GM10248 (cell line): ENCODE measurements around the gene SLC10A3.

ENCODE experiments used
- CTCF ChIA-PET: fragments of 300-600 bp; sonication (Branson Sonifier 250); formaldehyde crosslinking; extraction: SDS; loops from one replicate; lab custom pipeline; 2021; ENCODE audit warnings: antibody characterized with exemption; lab: Yijun Ruan, JAX
- POLR2A ChIA-PET: fragments of 350-650 bp; sonication (Branson Sonifier 250); formaldehyde crosslinking; extraction: SDS; loops from one replicate; lab custom pipeline; 2020; ENCODE audit warnings: antibody characterized with exemption; lab: Yijun Ruan, JAX
- DNase-seq: peaks from one replicate; pipeline ENCODE4 v3.0.0; 2012; ENCODE audit errors: extremely low spot score
- TF ChIP-seq, protein P1 (sequence below): IDR thresholded peaks from 2 replicates; pipeline ENCODE4 v1.5.1; 2012; ENCODE audit warnings: mild to moderate bottlenecking, low read depth; ENCODE audit errors: extremely low read depth, missing control alignments, control extremely low read depth

Gene SLC10A3

DNA sequence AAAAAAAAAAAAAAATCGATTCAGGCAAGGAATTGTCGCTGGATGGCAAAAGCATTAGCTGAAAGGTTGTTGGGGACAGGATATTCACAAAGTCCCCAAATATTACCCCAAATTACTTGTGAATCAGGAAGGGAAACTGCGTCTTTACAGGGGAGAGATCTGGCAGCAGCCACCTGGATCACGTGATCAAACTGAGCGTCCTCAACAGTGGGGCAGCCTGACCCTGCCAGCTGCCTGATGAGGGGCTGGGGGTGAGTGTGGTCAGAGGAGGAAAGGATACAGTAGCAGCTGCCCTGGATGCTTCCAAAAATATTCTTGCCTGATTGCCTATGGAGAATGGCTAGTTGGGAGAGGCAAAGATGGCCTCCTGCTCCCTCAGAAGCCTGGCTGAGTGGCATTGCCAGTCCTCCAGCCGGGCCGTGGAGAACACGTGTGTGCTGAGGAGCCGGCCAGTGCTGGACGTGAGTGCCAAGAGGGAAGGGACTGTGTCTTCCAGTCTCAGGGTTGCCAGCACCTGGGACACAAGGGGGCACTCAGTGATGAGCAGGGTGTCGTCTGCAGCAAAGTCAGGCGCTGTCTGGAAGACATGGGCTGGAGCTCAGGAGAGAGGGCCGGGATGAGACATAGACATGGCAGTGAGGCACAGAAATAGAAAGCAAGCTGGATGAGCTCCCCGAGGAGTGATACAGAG, 8.4 kb downstream of the SLC10A3 start:
- POLR2A ChIA-PET = interaction anchor here (0.7 kb wide), 1 partner anchor 16 kb away, joined by 3 read pairs; no protein-coding TSS in a partner anchor
- TF ChIP-seq, protein P1, sequence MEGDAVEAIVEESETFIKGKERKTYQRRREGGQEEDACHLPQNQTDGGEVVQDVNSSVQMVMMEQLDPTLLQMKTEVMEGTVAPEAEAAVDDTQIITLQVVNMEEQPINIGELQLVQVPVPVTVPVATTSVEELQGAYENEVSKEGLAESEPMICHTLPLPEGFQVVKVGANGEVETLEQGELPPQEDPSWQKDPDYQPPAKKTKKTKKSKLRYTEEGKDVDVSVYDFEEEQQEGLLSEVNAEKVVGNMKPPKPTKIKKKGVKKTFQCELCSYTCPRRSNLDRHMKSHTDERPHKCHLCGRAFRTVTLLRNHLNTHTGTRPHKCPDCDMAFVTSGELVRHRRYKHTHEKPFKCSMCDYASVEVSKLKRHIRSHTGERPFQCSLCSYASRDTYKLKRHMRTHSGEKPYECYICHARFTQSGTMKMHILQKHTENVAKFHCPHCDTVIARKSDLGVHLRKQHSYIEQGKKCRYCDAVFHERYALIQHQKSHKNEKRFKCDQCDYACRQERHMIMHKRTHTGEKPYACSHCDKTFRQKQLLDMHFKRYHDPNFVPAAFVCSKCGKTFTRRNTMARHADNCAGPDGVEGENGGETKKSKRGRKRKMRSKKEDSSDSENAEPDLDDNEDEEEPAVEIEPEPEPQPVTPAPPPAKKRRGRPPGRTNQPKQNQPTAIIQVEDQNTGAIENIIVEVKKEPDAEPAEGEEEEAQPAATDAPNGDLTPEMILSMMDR = no peak
- DNase-seq = no peak
- CTCF ChIA-PET = no interaction called here

DNA sequence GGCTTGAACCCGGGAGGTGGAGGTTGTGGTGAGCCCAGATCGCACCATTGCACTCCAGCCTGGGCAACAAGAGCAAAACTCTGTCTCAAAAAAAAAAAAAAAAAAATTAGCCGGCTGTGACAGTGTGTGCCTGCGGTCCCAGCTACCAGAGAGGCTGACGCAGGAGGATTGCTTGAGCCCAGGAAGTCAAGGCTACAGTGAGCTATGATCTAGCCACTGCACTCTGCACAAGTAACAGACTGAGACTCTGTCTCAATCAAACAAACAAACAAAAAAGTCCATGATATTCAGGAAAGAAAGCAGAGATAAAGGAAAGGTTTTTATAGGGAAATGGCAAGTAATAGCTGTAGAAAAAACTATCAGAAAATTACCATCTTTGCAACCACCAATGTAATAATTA, 9.2 kb downstream of the SLC10A3 start:
- CTCF ChIA-PET = interaction anchor here (0.7 to 1.5 kb wide), 3 partner anchors 19 to 53 kb away, joined by 3 read pairs; no protein-coding TSS in a partner anchor
- no peak for DNase-seq
- TF ChIP-seq, protein P1 = no peak
- POLR2A ChIA-PET = no interaction called here

DNA sequence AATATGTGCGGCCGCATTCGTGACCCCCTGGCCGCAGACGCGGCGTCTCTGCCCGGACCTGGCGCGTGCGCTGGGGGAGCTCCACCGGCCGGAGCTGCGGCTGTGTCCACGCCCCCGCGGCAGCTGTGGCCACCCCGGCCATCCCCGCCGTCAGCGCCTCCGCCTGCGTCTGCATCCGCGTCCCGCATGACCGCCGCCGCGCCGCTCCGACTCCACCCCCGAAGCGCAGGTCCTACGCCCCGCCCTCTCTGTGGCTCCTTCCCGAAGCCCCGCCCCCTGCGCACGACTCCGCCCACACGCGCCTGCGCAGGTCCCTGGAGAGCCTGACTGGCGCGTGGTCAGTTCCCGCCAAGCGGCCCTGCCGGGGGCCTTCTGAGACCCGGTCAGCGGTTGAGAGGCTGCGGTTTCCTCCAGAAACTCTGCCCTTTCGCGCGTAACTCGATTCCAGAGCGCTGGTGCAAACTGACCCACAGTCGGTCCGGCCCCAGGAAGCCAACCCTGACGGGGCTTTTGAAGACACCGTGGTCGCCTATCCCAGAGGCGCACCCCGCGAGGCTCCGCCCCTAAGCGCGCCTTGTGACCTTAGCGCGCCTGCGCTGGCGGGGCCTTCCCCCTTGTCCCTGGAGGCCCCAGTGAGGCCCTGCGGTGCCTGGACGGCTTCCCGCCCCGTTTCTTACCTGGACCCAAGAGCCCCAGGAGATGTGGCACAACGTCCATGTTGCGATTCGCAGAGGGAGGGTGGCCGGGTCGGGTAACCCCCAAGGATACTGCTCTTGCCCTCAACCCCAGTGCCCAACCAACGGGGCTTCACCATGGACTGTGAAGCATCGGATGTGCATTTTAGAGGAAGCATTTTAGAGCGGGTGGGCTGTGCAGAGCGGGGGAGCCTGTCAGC, 11.5 kb downstream of the SLC10A3 start, which contains the start of gene LAGE3:
TSS of gene LAGE3 (minus strand) at position 554 of the 895 bp plus-strand sequence. CDS start at position 188, 366 bp downstream.
- TF ChIP-seq, protein P1 = no peak
- peak; percentile 91 for DNase-seq
- ChIA-PET CTCF (no interaction called here), POLR2A (interaction anchor here (0.6 to 1.0 kb wide), 3 partner anchors 10 to 33 kb away, joined by 3 to 5 read pairs (median 3); partner anchors contain the start of gene SLC10A3)

DNA sequence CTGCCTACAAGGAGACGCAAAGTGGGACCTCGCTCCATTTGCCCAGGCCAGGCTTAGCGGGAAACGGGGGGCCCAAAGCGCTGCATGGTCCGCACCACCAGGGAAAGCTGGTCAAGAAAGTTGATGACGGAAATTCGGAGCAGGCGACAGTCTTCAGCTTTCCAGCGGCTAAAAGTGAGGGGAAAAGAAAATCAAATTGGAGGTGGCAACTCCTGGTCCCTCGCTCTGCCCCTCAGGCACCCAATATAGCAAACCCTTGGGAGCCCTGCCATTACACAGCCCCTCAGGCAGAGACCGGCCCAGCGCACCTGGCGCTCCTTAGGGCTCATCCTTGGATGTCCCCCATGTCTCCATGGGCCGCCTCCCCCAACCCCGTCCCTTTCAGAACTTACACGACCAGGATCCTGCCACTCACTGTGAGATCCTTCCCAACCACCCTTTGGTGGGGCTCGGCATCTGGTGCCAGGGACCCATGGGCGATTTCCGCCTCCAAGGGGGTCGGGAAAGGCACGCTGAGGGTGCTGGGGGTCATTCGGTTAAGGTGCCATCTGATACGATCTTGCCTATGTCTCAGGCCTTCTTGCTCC, 12.4 kb downstream of the SLC10A3 start:
- ChIA-PET POLR2A (interaction anchor here (1.0 kb wide), 1 partner anchor 13 kb away, joined by 5 read pairs; the partner anchor contains the start of gene SLC10A3), CTCF (no interaction called here)
- DNase-seq = no peak
- TF ChIP-seq, protein P1 = no peak

DNA sequence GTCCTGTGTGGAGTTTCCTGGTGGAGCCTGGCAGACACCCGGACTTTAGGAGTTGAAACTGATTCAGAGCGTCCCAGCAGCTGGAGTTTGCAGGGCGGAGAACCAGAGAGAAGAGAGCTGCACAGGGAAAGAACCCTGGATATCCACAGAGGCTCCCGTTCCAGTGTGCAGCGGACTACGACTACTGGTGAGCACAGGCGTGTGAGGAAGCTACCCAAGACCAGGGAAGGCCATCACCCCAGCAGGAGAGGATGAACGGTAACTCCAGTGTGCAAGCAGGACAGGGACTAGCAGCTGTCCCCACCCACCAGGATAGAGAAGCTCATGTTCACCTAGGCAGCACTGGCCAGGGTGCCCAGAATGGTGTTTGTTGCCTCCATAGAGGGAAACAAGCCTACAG, 13.6 kb downstream of the SLC10A3 start:
- TF ChIP-seq, protein P1 = no peak
- ChIA-PET POLR2A (interaction anchor here (0.7 kb wide), 1 partner anchor 74 kb away, joined by 4 read pairs; no protein-coding TSS in a partner anchor), CTCF (interaction anchor here (1.0 kb wide), 1 partner anchor 103 kb away, joined by 3 read pairs; no protein-coding TSS in a partner anchor)
- DNase-seq = no peak

DNA sequence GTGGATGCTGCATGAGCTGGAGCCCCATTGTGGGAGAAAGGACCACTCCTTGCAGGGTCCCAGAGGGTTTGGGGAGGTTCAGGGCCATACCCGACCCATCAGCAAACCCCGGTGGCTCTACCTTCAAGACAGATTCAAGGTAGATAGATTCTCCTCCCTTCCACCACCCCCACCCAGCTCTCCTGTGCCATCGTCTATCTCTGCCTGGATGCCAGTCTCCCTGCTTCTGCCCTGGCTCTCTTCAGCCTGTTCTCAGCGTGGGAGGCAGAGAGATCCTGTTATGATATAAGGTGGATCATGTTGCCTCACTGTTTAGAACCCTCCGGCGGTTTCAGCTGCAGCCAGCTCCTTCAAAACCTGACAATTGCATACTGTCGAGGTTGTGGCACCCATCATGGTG, 16.7 kb downstream of the SLC10A3 start:
- TF ChIP-seq, protein P1 = no peak
- ChIA-PET POLR2A (no interaction called here), CTCF (no interaction called here)
- no peak for DNase-seq
